Memory B cell (primary cell): ENCODE measurements around the gene HYI.

Source experiments
- ATAC-seq: fragments of 150-1000 bp; cut with Tn5 transposase; 2 replicates; pipeline ENCODE4 v1.10.0; 2021; ENCODE audit warnings: low read depth, mild to moderate bottlenecking, moderate library complexity
- DNase-seq, 2 donors: peaks; one replicate each; pipeline ENCODE4 v3.0.0; 2022; ENCODE audit warnings: low spot score in 2 of 2
- H3K27ac Mint-ChIP-seq: one replicate; pipeline ENCODE4 v1.8.0; 2022; ENCODE audit warnings: mild to moderate bottlenecking, moderate library complexity, mixed read lengths
- H3K27me3 Mint-ChIP-seq: one replicate; pipeline ENCODE4 v1.8.0; 2022; ENCODE audit warnings: mixed read lengths
- H3K36me3 Mint-ChIP-seq: one replicate; pipeline ENCODE4 v1.8.0; 2022; ENCODE audit warnings: mild to moderate bottlenecking, mixed read lengths
- H3K4me1 Mint-ChIP-seq: one replicate; pipeline ENCODE4 v1.8.0; 2022; ENCODE audit warnings: mixed read lengths
- H3K4me3 Mint-ChIP-seq: one replicate; pipeline ENCODE4 v1.8.0; 2022; ENCODE audit warnings: mild to moderate bottlenecking, moderate library complexity, mixed read lengths
- H3K9me3 Mint-ChIP-seq: one replicate; pipeline ENCODE4 v1.8.0; 2022; ENCODE audit warnings: mixed read lengths

Gene HYI

GRCh38 chr1:43435146-43436145 is 18.3 kb downstream of the HYI start:
- H3K27ac Mint-ChIP-seq: peak overlapping the region; percentile 1
- H3K4me3 Mint-ChIP-seq: no peak overlapping the region
- no peaks in the 10 kb centered on the region for H3K4me1 Mint-ChIP-seq
- H3K36me3 Mint-ChIP-seq: peaks cover 25% of the 10 kb centered on the region
- no peaks in the 10 kb centered on the region for H3K9me3 Mint-ChIP-seq
- no peak for DNase-seq
- no peak for ATAC-seq
- no peaks in the 10 kb centered on the region for H3K27me3 Mint-ChIP-seq

- no peaks in the 10 kb centered on the region for H3K9me3 Mint-ChIP-seq
- peaks cover 27% of the 10 kb centered on the region for H3K36me3 Mint-ChIP-seq
- no peaks in the 10 kb centered on the region for H3K4me1 Mint-ChIP-seq
- no peaks in the 10 kb centered on the region for H3K27me3 Mint-ChIP-seq
- no peak overlapping the region for H3K27ac Mint-ChIP-seq
- H3K4me3 Mint-ChIP-seq: no peak overlapping the region
- ATAC-seq (no peak), DNase-seq (no peak)
Observed at GRCh38 chr1:43434256-43434655, 19.5 kb downstream of the HYI start.

DNA sequence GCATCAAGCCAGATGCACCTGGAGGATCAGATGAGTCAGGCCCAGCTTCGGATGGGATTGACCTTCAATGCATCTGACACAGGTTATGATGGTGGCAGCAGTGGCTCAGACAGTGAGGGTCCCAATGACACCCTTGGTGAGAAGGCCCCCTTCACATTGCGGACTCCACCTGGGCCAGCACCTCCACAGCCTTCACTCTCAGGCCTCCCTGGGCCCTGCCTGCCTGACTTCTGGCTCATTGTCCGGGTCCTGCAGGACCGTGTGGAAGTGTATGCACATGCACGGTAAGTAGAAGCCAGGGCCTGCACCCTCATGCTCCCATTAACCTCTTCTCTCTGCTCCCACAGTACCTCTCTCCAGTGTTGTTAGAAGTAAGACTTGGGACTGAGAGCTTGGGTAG is 20.8 kb downstream of the HYI start:
- Mint-ChIP-seq H3K27me3 (no peaks in the 10 kb centered on the region), H3K4me3 (no peak overlapping the region), H3K27ac (no peak overlapping the region), H3K4me1 (no peaks in the 10 kb centered on the region), H3K9me3 (no peaks in the 10 kb centered on the region), H3K36me3 (peaks cover 23% of the 10 kb centered on the region)
- DNase-seq (no peak), ATAC-seq (no peak)

- Mint-ChIP-seq H3K4me1 (no peaks in the 10 kb centered on the region), H3K4me3 (no peak overlapping the region), H3K27ac (no peak overlapping the region), H3K36me3 (peaks cover 23% of the 10 kb centered on the region), H3K27me3 (no peaks in the 10 kb centered on the region), H3K9me3 (no peaks in the 10 kb centered on the region)
- DNase-seq (no peak), ATAC-seq (no peak)
Observed at GRCh38 chr1:43432171-43432860, 21.4 kb downstream of the HYI start.

GRCh38 chr1:43431676-43432075 is 22.1 kb downstream of the HYI start:
- Mint-ChIP-seq H3K9me3 (no peaks in the 10 kb centered on the region), H3K27me3 (no peaks in the 10 kb centered on the region), H3K4me1 (no peaks in the 10 kb centered on the region), H3K4me3 (no peak overlapping the region), H3K27ac (no peak overlapping the region), H3K36me3 (peaks cover 30% of the 10 kb centered on the region)
- no peak for ATAC-seq
- no peak for DNase-seq

- H3K27ac Mint-ChIP-seq: no peak overlapping the region
- no peak overlapping the region for H3K4me3 Mint-ChIP-seq
- DNase-seq (no peak), ATAC-seq (no peak)
- peaks cover 35% of the 10 kb centered on the region for H3K36me3 Mint-ChIP-seq
- no peaks in the 10 kb centered on the region for H3K4me1 Mint-ChIP-seq
- H3K9me3 Mint-ChIP-seq: no peaks in the 10 kb centered on the region
- H3K27me3 Mint-ChIP-seq: no peaks in the 10 kb centered on the region
Observed at GRCh38 chr1:43430831-43431230, 22.9 kb downstream of the HYI start.

GRCh38 chr1:43427941-43428340 is 25.8 kb downstream of the HYI start:
- Mint-ChIP-seq H3K4me1 (peaks cover 5% of the 10 kb centered on the region), H3K27ac (no peak overlapping the region), H3K36me3 (peaks cover 39% of the 10 kb centered on the region), H3K9me3 (no peaks in the 10 kb centered on the region), H3K27me3 (no peaks in the 10 kb centered on the region), H3K4me3 (no peak overlapping the region)
- no peak for DNase-seq
- ATAC-seq: no peak

DNA sequence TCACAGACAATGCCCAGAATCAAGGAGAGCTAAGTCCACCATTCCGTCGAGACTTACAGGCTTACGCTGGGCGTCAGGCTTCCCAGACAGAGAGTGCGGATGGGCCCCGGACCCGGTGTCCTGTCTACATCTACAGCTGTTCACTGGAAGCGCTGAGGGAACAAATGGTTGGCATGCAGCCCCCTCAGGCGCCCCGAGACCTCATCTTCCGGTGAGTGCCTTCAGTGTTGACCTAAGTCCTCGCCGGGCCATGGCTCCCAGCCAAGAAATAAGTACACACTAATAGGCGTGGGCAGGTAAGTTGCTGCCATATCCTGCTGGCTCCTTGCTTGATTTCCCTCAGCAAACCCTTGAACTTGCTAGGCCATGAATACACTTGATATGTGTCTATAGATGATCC is 26.2 kb downstream of the HYI start:
- DNase-seq (no peak), ATAC-seq (no peak)
- H3K4me3 Mint-ChIP-seq: no peak overlapping the region
- no peaks in the 10 kb centered on the region for H3K27me3 Mint-ChIP-seq
- no peaks in the 10 kb centered on the region for H3K9me3 Mint-ChIP-seq
- no peak overlapping the region for H3K27ac Mint-ChIP-seq
- peaks cover 5% of the 10 kb centered on the region for H3K4me1 Mint-ChIP-seq
- peaks cover 42% of the 10 kb centered on the region for H3K36me3 Mint-ChIP-seq

DNA sequence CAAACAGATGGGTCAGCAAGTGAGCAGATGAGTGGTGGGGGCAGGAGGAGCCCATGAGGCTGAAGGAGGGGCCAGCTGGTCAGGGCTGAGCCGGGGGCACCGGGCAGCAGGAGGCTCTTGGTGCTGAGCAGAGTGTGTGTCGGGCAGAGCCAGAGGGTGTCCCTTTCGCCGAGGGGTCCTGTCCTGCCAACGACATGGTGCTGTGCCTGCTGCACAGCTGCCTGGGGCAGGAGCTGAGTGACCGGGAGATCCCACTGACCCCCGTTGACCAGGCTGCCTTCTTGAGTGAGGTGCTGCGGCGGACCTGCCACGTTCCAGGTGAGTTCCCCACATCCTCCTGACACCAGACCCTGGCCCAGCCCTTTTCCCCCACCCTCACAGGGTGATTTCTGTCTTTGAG is 27.5 kb downstream of the HYI start:
- Mint-ChIP-seq H3K27me3 (no peaks in the 10 kb centered on the region), H3K36me3 (peaks cover 39% of the 10 kb centered on the region), H3K4me1 (peaks cover 5% of the 10 kb centered on the region), H3K27ac (no peak overlapping the region), H3K9me3 (no peaks in the 10 kb centered on the region), H3K4me3 (no peak overlapping the region)
- ATAC-seq (no peak), DNase-seq (no peak)

DNA sequence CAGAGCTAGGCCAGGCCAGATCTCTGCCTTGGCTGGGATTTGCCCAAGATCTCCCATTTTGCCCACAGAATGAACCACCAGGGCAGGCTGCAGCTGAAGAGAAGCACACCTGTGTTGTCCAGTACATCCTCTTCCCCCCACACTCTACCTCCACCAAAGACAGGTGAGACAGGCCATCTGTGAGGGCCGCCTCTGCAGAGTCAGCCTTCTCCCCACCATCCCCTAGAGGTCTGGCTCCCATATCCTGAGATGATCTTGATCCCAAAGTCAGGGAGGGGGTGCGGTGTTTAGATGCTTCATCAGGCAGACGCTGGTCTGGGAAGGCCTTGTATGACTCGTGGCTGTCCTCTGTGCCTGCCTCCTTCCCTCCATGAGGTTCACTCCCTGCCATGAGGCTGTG is 28.7 kb downstream of the HYI start:
- ATAC-seq (no peak), DNase-seq (no peak)
- Mint-ChIP-seq H3K36me3 (peaks cover 40% of the 10 kb centered on the region), H3K4me1 (peaks cover 5% of the 10 kb centered on the region), H3K4me3 (no peak overlapping the region), H3K27ac (no peak overlapping the region), H3K27me3 (no peaks in the 10 kb centered on the region), H3K9me3 (no peaks in the 10 kb centered on the region)

- peaks cover 36% of the 10 kb centered on the region for H3K36me3 Mint-ChIP-seq
- DNase-seq (no peak), ATAC-seq (no peak)
- no peak overlapping the region for H3K4me3 Mint-ChIP-seq
- no peaks in the 10 kb centered on the region for H3K9me3 Mint-ChIP-seq
- H3K27ac Mint-ChIP-seq: peak overlapping the region; percentile 49
- H3K4me1 Mint-ChIP-seq: peaks cover 5% of the 10 kb centered on the region
- H3K27me3 Mint-ChIP-seq: no peaks in the 10 kb centered on the region
Observed at GRCh38 chr1:43423672-43424550, 29.8 kb downstream of the HYI start.

DNA sequence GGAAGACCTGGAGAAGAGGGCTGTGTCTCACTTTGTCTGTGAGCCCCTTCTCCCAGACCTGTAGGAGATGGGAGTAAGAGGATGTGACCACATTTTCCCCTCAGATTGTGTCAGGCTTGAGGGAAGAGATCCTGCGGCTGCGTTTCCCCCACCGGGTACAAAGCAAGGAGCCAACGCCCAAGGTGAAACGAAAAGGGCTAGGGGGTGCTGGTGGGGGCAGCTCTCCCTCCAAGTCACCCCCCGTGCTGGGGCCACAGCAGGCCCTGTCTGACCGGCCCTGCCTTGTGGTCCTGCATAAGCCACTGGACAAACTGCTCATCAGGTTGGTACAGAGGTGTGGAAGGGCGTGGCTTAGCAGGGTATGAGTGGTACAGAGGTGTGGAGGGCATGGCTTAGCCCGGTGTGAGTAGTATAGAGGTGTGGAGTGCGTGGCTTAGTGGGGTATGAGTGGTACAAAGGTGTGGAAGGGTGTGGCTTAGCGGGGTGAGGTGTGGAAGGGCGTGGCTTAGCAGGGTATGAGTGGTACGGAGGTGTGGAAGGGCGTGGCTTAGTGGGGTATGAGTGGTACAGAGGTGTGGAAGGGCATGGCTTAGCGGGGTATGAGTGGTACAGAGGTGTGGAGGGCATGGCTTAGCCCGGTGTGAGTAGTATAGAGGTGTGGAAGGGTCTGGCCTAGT is 30.6 kb downstream of the HYI start:
- no peak overlapping the region for H3K4me3 Mint-ChIP-seq
- H3K27ac Mint-ChIP-seq: peak overlapping the region; percentile 49

DNA sequence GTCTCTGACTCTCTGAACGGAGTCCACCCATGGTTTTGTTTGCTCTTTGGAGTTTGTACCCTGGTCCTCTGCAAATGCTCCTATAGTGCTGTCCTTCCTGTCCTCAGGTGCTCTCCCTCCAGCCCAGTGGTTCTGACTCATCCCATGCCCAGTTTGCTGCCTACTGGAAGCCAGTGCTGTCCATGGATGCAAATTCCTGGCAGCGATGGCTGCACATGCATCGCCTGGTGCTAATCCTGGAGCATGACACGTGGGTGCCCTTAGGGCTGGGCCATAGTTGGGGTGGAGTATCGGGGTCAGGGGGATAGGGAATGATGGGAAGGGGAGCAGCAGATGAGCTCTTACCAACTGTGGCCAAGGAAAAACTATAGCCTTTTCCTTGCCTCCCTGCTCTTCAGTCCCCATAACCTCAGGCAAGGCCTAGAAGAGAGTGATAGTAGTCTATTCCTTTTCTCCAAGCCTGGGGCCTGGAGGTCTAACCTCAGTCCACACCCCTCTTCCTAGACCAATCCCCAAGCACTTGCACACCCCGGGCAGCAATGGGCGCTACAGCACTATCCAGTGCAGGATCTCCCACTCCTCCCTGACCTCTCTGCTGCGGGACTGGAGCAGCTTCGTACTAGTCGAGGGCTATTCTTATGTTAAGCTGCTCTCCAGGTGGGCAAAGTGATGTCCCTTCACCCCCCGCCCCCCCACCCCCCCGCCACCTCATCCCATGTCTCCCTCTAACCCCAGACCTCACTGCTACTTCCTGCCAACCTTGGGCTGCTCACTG is 31.6 kb downstream of the HYI start:
- Mint-ChIP-seq H3K27ac (peak overlapping the region; percentile 72), H3K27me3 (no peaks in the 10 kb centered on the region), H3K4me1 (peaks cover 5% of the 10 kb centered on the region)

More for the DNA sequence above, 30.6 kb downstream of the HYI start:
- no peaks in the 10 kb centered on the region for H3K27me3 Mint-ChIP-seq
- H3K4me1 Mint-ChIP-seq: peaks cover 5% of the 10 kb centered on the region
- H3K36me3 Mint-ChIP-seq: peaks cover 36% of the 10 kb centered on the region
- H3K9me3 Mint-ChIP-seq: no peaks in the 10 kb centered on the region
- ATAC-seq (no peak), DNase-seq (no peak)

More for the DNA sequence above, 31.6 kb downstream of the HYI start:
- Mint-ChIP-seq H3K4me3 (no peak overlapping the region), H3K9me3 (no peaks in the 10 kb centered on the region), H3K36me3 (peaks cover 34% of the 10 kb centered on the region)
- ATAC-seq (no peak), DNase-seq (no peak)
